ACC112 (cell line): ENCODE results near the gene MYBL2.

ENCODE experiments used
- H2AFZ ChIP-seq: fragments of 200-600 bp; sonication (generic); one replicate; pipeline ENCODE4 v1.6.0; 2017; ENCODE audit warnings: antibody characterized with exemption, low read length; ENCODE audit not compliant: unreplicated experiment
- H3K27ac ChIP-seq: fragments of 200-600 bp; sonication (generic); 2 replicates; pipeline ENCODE4 v1.5.1; 2014; ENCODE audit warnings: low read depth, mild to moderate bottlenecking, antibody characterized with exemption, low read length, moderate library complexity
- H3K27me3 ChIP-seq: fragments of 200-600 bp; sonication (generic); 2 replicates; pipeline ENCODE4 v1.6.1; 2014; ENCODE audit warnings: mild to moderate bottlenecking, antibody characterized with exemption, low read length, moderate library complexity, mixed read lengths; ENCODE audit not compliant: insufficient read depth
- H3K36me3 ChIP-seq: fragments of 200-600 bp; sonication (generic); 2 replicates; pipeline ENCODE4 v1.6.1; 2016; ENCODE audit warnings: mild to moderate bottlenecking, antibody characterized with exemption, low read length, moderate library complexity, mixed read lengths; ENCODE audit not compliant: insufficient read depth
- H3K4me1 ChIP-seq: fragments of 200-600 bp; sonication (generic); one replicate; pipeline ENCODE4 v1.6.1; 2016; ENCODE audit warnings: low read length, mixed read lengths; ENCODE audit not compliant: insufficient read depth, unreplicated experiment, control insufficient read depth
- H3K4me3 ChIP-seq: fragments of 200-600 bp; sonication (generic); 2 replicates; pipeline ENCODE4 v1.5.1; 2014; ENCODE audit warnings: mild to moderate bottlenecking, low read depth, low read length
- H3K79me2 ChIP-seq: fragments of 200-600 bp; sonication (generic); one replicate; pipeline ENCODE4 v1.6.0; 2016; ENCODE audit warnings: low read length; ENCODE audit not compliant: control insufficient read depth, unreplicated experiment, insufficient read depth

MYBL2 gene

DNA sequence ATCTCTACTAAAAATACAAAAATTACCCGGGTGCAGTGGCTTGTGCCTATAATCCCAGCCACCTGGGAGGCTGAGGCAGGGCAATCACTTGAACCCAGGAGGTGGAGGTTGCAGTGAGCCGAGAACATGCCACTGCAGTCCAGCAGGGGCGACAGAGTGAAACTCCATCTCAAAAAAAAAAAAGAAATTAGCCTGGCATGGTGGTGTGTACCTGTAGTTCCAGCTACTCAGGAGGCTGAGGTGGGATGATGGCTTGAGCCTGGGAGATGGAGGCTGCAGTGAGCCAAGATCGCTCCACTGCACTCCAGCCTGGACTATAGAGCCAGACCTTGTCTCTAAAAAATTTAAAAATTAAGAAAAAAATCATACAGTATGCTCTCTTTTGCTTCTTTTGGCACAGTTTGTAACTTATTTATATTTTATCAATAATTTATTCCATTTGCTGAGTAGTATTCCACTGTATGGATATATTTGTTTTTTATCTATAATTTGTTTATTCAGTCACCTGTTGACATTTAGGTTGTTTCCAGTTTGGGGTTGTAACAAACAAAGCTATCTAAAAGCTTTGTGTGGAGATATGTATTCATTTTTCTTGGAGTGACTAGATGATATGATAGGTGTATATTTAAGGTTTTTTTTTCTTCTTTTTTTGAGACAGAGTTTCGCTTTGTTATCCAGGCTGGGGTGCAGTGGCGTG, 8.0 kb upstream of the MYBL2 start:
- no peaks in the 10 kb centered on the region for H3K27me3 ChIP-seq
- H3K4me1 ChIP-seq = peaks cover 5% of the 10 kb centered on the region
- no peak overlapping the region for H3K4me3 ChIP-seq
- H3K79me2 ChIP-seq = no peaks in the 10 kb centered on the region
- H3K27ac ChIP-seq = no peak overlapping the region
- H3K36me3 ChIP-seq = no peaks in the 10 kb centered on the region
- H2AFZ ChIP-seq = no peak overlapping the region

DNA sequence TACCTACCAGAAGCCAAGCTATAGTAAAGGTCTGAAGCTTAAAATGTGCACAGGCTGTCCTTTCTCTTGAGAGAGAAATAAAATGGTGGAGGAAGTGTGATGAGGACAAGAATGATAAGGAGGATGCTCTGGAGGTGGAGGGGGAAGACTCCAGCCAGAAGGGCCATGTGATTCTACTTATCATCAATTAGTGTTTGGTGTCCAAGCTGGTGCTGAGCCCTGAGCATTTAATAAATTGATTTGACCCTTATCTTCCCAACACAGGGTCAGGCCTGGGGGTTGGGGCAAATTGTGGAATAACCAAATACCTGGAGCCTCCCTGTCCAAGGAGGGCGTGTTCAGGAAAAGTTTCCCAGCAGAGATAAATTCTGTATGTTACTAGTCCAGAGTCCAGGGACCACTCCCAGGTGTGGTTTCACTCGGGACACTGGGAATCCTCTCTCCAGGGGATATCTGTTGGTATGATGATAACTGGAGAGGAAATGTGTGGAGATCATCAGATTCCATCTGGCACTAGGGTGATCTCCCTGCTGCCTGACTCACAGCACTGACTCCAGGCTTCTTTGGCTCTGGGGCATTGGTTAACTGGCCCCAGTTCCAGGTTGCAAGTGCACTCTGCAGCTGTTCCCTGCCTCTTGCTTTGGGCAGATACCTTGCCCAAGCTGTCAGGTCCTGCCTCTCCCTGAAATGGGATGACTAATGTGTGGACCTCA, 3.8 kb upstream of the MYBL2 start:
- H3K4me1 ChIP-seq = peaks cover 1% of the 10 kb centered on the region
- H3K79me2 ChIP-seq = peaks cover 8% of the 10 kb centered on the region
- no peaks in the 10 kb centered on the region for H3K36me3 ChIP-seq
- H3K4me3 ChIP-seq = no peak overlapping the region
- no peaks in the 10 kb centered on the region for H3K27me3 ChIP-seq
- H3K27ac ChIP-seq = no peak overlapping the region
- no peak overlapping the region for H2AFZ ChIP-seq

GRCh38 chr20:43665466-43666176, 1.3 kb upstream of the MYBL2 start:
- H3K4me3 ChIP-seq = no peak overlapping the region
- peaks cover 11% of the 10 kb centered on the region for H3K79me2 ChIP-seq
- H3K27me3 ChIP-seq = no peaks in the 10 kb centered on the region
- H3K27ac ChIP-seq = no peak overlapping the region
- H2AFZ ChIP-seq = no peak overlapping the region
- H3K4me1 ChIP-seq = peaks cover 9% of the 10 kb centered on the region
- H3K36me3 ChIP-seq = no peaks in the 10 kb centered on the region

DNA sequence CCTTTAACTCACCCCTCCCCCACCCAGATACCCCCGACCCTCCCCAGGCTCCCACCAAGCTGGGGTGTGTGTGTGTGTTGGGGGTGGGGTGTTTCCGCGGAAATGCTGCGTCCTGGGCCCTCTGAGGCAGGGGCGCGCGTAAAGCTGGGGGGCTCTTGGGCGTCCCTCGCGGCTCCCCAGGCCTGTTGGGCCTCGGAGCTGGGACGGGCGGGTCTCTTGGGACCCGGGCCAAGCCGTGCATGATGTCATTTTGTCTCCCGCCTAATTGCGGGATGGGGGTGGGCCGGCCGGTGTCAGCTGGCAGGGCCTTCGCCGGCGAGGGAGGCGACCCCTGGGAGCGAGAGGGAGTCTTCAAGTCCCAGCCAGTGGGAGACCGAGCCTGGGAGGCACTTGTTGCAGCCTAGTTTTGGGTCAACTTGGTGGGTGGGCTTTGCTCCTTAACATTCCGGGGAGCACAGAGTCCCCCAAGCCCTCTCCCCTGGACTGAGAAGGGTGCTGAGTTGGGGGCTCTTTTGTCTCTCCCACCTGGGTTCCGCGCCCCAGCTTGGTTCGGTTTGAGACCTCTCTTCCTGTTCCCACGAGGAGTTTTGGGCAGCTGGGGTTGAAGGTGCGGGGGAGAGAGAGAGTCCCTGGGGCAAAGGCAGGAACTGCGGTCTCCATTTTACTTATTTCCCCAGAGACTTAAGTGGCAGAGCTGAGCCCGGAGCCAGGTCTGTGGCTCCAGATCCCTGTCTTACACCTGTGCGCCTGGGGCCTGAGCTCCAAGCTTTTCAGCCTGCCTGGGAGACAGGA, 623 bp downstream of the MYBL2 start:
- Histone ChIP-seq H3K36me3 (no peaks in the 10 kb centered on the region), H2AFZ (peak overlapping the region; percentile 75), H3K27me3 (no peaks in the 10 kb centered on the region), H3K79me2 (peaks cover 12% of the 10 kb centered on the region), H3K4me1 (peaks cover 9% of the 10 kb centered on the region), H3K4me3 (peak overlapping the region; percentile 94), H3K27ac (no peak overlapping the region)

DNA sequence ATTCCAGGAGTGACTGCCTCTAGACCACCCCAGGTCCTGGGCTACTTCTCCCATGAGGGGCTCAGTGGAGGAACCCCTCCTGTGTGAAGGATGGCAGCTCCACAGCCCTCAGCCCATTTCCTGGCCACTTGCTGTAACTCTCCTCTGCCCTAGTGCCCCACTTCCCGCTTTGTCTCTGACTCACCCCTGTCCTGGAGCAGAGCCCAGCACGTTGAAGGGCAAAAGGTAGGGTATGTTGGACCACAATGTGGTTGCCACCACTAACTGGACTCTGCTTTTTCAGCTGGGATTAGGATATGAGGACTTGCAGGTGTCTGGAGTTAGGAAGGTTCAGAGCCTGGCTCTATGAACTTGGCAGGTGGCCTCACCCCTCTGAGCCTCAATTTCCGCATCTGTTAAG, 2.4 kb downstream of the MYBL2 start:
- Histone ChIP-seq H3K27me3 (no peaks in the 10 kb centered on the region), H3K4me1 (peaks cover 9% of the 10 kb centered on the region), H3K27ac (no peak overlapping the region), H3K4me3 (no peak overlapping the region), H3K79me2 (peaks cover 12% of the 10 kb centered on the region), H2AFZ (no peak overlapping the region), H3K36me3 (no peaks in the 10 kb centered on the region)

- H3K27me3 ChIP-seq = no peaks in the 10 kb centered on the region
- peaks cover 9% of the 10 kb centered on the region for H3K4me1 ChIP-seq
- H3K36me3 ChIP-seq = no peaks in the 10 kb centered on the region
- H3K27ac ChIP-seq = no peak overlapping the region
- peaks cover 12% of the 10 kb centered on the region for H3K79me2 ChIP-seq
- no peak overlapping the region for H2AFZ ChIP-seq
- no peak overlapping the region for H3K4me3 ChIP-seq
Measured at GRCh38 chr20:43670423-43670822, 3.5 kb downstream of the MYBL2 start.

GRCh38 chr20:43676368-43676767, 9.5 kb downstream of the MYBL2 start:
- Histone ChIP-seq H3K27ac (no peak overlapping the region), H2AFZ (no peak overlapping the region), H3K4me3 (no peak overlapping the region), H3K4me1 (no peaks in the 10 kb centered on the region), H3K79me2 (no peaks in the 10 kb centered on the region), H3K36me3 (peaks cover 5% of the 10 kb centered on the region; the same call in 1 of the 2 replicates), H3K27me3 (no peaks in the 10 kb centered on the region)

GRCh38 chr20:43680981-43681380, 14.1 kb downstream of the MYBL2 start:
- Histone ChIP-seq H3K36me3 (peaks cover 5% of the 10 kb centered on the region; the same call in 1 of the 2 replicates), H3K27me3 (no peaks in the 10 kb centered on the region), H2AFZ (no peak overlapping the region), H3K27ac (no peak overlapping the region), H3K79me2 (no peaks in the 10 kb centered on the region), H3K4me1 (no peaks in the 10 kb centered on the region), H3K4me3 (no peak overlapping the region)

- Histone ChIP-seq H3K27ac (no peak overlapping the region), H3K36me3 (peaks cover 1% of the 10 kb centered on the region; the same call in 1 of the 2 replicates), H3K27me3 (no peaks in the 10 kb centered on the region), H3K4me3 (no peak overlapping the region), H2AFZ (no peak overlapping the region), H3K79me2 (no peaks in the 10 kb centered on the region), H3K4me1 (no peaks in the 10 kb centered on the region)
Measured at GRCh38 chr20:43681468-43681942, 14.6 kb downstream of the MYBL2 start.

DNA sequence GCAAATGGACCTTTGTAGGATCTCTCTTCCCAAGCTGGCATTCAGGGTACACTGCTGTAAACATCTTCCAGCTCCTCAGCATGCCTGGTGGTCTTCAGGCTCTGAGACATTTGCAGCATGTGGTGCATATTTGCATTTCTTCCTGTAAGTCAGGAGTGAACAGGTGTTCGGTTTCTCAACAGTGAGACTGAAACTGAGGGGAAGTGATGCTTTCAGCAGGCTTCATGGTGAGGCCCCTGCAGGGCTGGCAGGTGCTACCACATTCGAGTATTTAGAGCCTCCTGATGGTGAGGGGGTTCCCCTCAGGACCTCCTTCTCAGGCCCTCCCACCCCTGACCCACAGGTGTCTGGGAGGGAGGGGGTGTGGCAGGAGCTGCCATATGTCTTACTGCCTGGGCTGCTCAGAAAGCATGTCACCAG, 15.1 kb downstream of the MYBL2 start:
- Histone ChIP-seq H3K4me3 (no peak overlapping the region), H3K36me3 (no peaks in the 10 kb centered on the region), H2AFZ (no peak overlapping the region), H3K27me3 (no peaks in the 10 kb centered on the region), H3K4me1 (no peaks in the 10 kb centered on the region), H3K27ac (no peak overlapping the region), H3K79me2 (no peaks in the 10 kb centered on the region)
